Large intestine (tissue), 3 donors: ENCODE results near the gene ITGA7. TPM values are rescaled to one million over a fixed set of nuclear protein-coding genes. Genes with fewer than 3 reads are reported as not detected.
A peak's percentile ranks its signal among the peaks of the same experiment; 100 is the strongest.
"Not testable (repeated sequence)": the region's sequence is repeated elsewhere in the genome, so short reads cannot be mapped to it uniquely, and the experiment has no call there.

ENCODE experiments used
- DNase-seq, 2 donors: peaks; one replicate each; pipeline versions ENCODE4 v3.0.0 to v3.0.0-alpha.2; 2013
- H3K27ac ChIP-seq: one replicate; pipeline ENCODE4 v1.5.1; 2013; ENCODE audit warnings: low read length
- H3K27me3 ChIP-seq: 2 replicates; pipeline ENCODE4 v1.6.1; 2013; ENCODE audit warnings: low read length; ENCODE audit not compliant: control insufficient read depth, insufficient read depth
- H3K36me3 ChIP-seq: 2 replicates; pipeline ENCODE4 v1.6.1; 2013; ENCODE audit warnings: low read length; ENCODE audit not compliant: control insufficient read depth, insufficient read depth
- H3K4me1 ChIP-seq: one replicate; pipeline ENCODE4 v1.6.1; 2013; ENCODE audit warnings: low read length; ENCODE audit not compliant: control insufficient read depth, insufficient read depth
- H3K4me3 ChIP-seq: one replicate; pipeline ENCODE4 v1.5.1; 2013; ENCODE audit warnings: low read length
- H3K9me3 ChIP-seq: one replicate; pipeline ENCODE4 v1.6.1; 2013; ENCODE audit warnings: mild to moderate bottlenecking, low read depth, low read length, moderate library complexity; ENCODE audit not compliant: control insufficient read depth
- WGBS: methylation state at CpG from one replicate; pipeline ENCODE4 v1.1.5; 2013; ENCODE audit warnings: low lambda C conversion rate; ENCODE audit not compliant: insufficient coverage; 5-methylcytosine and 5-hydroxymethylcytosine counted together
- polyA plus RNA-seq: library from polyadenylated mRNA; unstranded; fragments of 120-200 nt; gene quantifications from one replicate; pipeline ENCODE4 v1.2.1, GENCODE V29; 2013

ITGA7 gene
- polyA plus RNA-seq, 1 donor: 29.6 TPM

- H3K27me3 ChIP-seq: no peaks in the 10 kb centered on the region
- H3K4me1 ChIP-seq: peaks cover 35% of the 10 kb centered on the region
- WGBS: no CpG with 5 or more reads among the region's 6 CpGs
- H3K4me3 ChIP-seq: no peak overlapping the region
- H3K36me3 ChIP-seq: no peaks in the 10 kb centered on the region
- no peaks in the 10 kb centered on the region for H3K9me3 ChIP-seq
- H3K27ac ChIP-seq: peak overlapping the region; percentile 90
- DNase-seq: no peak
Observed at GRCh38 chr12:55658212-55658611, 49.5 kb downstream of the ITGA7 start.

DNA sequence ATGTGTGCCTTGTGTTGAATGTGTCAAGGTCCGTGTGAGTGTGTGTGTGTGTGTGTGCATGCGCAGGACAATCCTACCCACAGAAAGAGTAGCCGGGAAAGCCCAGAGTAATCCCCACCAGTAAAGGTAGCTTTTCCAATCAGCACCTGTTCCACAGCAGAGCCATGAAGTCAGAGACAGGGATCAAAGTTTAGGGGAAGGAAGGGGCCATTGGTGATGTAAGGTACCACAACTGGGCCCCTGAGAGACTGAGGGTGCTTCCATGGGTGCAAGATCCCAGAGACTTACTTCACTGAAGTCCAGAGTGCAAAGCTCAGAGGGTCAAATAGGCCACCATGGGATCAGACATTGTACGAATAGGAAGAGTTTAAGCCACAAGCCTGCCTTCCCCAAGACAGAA lies 50.5 kb downstream of the ITGA7 start:
- no peaks in the 10 kb centered on the region for H3K27me3 ChIP-seq
- no peaks in the 10 kb centered on the region for H3K36me3 ChIP-seq
- H3K27ac ChIP-seq: peak overlapping the region; percentile 90
- no CpG with 5 or more reads among the region's 4 CpGs for WGBS
- peaks cover 38% of the 10 kb centered on the region for H3K4me1 ChIP-seq
- H3K4me3 ChIP-seq: no peak overlapping the region
- peak; percentile 92 to 97 for DNase-seq
- no peaks in the 10 kb centered on the region for H3K9me3 ChIP-seq

- Histone ChIP-seq H3K4me3 (no peak overlapping the region), H3K27ac (no peak overlapping the region), H3K4me1 (peaks cover 55% of the 10 kb centered on the region), H3K36me3 (no peaks in the 10 kb centered on the region), H3K9me3 (no peaks in the 10 kb centered on the region), H3K27me3 (no peaks in the 10 kb centered on the region)
- WGBS: 87% methylated on average over 3 of the region's 17 CpGs
- no peak for DNase-seq
Observed at GRCh38 chr12:55654511-55655214, 53.0 kb downstream of the ITGA7 start.

- Histone ChIP-seq H3K36me3 (no peaks in the 10 kb centered on the region), H3K4me1 (peaks cover 41% of the 10 kb centered on the region), H3K9me3 (peaks cover 11% of the 10 kb centered on the region), H3K27me3 (no peaks in the 10 kb centered on the region), H3K4me3 (no peak overlapping the region), H3K27ac (no peak overlapping the region)
- no peak for DNase-seq
- WGBS: no CpG with 5 or more reads among the region's 3 CpGs
Observed at GRCh38 chr12:55653031-55653430, 54.7 kb downstream of the ITGA7 start.

GRCh38 chr12:55652352-55652751 lies 55.4 kb downstream of the ITGA7 start:
- no peak overlapping the region for H3K4me3 ChIP-seq
- peak overlapping the region; percentile 82 for H3K27ac ChIP-seq
- WGBS: no CpG with 5 or more reads among the region's 3 CpGs

GRCh38 chr12:55651299-55651683 lies 56.4 kb downstream of the ITGA7 start:
- no CpG with 5 or more reads among the region's 5 CpGs for WGBS
- DNase-seq: peak in 1 of 2 donors; percentile 57
- no peaks in the 10 kb centered on the region for H3K27me3 ChIP-seq
- H3K27ac ChIP-seq: peak overlapping the region; percentile 82
- H3K36me3 ChIP-seq: no peaks in the 10 kb centered on the region
- H3K4me1 ChIP-seq: peaks cover 24% of the 10 kb centered on the region
- no peak overlapping the region for H3K4me3 ChIP-seq
- peaks cover 14% of the 10 kb centered on the region for H3K9me3 ChIP-seq

More at GRCh38 chr12:55652352-55652751, 55.4 kb downstream of the ITGA7 start:
- Histone ChIP-seq H3K27me3 (no peaks in the 10 kb centered on the region), H3K4me1 (peaks cover 34% of the 10 kb centered on the region), H3K9me3 (peaks cover 11% of the 10 kb centered on the region), H3K36me3 (no peaks in the 10 kb centered on the region)
- DNase-seq: no peak

GRCh38 chr12:55650620-55651298 lies 56.9 kb downstream of the ITGA7 start:
- H3K9me3 ChIP-seq: peaks cover 17% of the 10 kb centered on the region
- 0% methylated on average over 1 of the region's 4 CpGs for WGBS
- not testable (repeated sequence) for H3K36me3 ChIP-seq, H3K4me3 ChIP-seq, H3K27me3 ChIP-seq
- peaks cover 21% of the 10 kb centered on the region for H3K4me1 ChIP-seq
- H3K27ac ChIP-seq: peak overlapping the region; percentile 82
- peak; percentile 74 to 92 for DNase-seq

DNA sequence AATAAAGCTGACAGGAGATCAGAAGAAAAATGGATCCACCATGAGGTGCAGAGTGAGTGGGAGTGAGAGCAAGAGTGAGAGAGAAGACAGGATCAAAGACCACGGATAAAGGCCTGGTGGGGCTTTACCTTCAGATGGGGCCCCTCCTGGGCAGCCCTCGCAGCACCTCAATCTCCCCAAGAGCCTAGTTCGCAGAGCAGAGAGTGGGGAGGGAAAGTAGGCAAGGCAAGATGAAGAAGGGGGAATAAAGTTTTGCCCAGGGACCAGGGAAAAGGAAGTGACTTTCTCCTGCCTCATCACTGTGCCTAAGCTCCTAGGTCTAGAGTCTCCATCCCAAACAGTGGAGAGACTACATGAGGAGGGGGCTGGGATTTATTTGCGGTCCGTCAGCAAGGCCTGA lies 60.7 kb downstream of the ITGA7 start:
- no peak overlapping the region for H3K27ac ChIP-seq
- H3K4me1 ChIP-seq: peaks cover 16% of the 10 kb centered on the region
- no peak for DNase-seq
- no peaks in the 10 kb centered on the region for H3K27me3 ChIP-seq
- no peak overlapping the region for H3K4me3 ChIP-seq
- no peaks in the 10 kb centered on the region for H3K36me3 ChIP-seq
- no CpG with 5 or more reads among the region's 5 CpGs for WGBS
- H3K9me3 ChIP-seq: peaks cover 17% of the 10 kb centered on the region

DNA sequence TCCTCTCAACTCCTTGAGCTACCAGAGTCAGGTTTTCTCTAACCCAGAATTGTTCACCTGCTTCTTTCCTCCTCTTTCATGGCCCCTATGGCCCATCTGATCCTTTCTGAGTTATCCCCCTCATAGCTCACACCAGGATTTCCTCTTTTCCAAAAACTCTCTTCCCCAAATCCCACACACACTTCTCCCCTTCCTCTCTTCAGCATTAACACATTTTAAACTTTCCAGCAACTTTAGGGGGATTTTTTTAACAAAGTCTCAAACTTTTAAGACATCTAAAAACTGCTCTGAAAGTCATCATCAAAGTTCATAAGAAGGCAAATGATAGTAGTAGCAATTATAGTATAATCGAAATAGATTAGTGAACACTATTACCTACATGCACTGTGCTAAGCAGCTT lies 63.1 kb downstream of the ITGA7 start:
- DNase-seq: no peak
- Histone ChIP-seq H3K4me3 (no peak overlapping the region), H3K9me3 (peaks cover 17% of the 10 kb centered on the region), H3K27me3 (no peaks in the 10 kb centered on the region), H3K27ac (no peak overlapping the region), H3K4me1 (no peaks in the 10 kb centered on the region), H3K36me3 (no peaks in the 10 kb centered on the region)
- WGBS: no CpG with 5 or more reads among the region's 1 CpG

DNA sequence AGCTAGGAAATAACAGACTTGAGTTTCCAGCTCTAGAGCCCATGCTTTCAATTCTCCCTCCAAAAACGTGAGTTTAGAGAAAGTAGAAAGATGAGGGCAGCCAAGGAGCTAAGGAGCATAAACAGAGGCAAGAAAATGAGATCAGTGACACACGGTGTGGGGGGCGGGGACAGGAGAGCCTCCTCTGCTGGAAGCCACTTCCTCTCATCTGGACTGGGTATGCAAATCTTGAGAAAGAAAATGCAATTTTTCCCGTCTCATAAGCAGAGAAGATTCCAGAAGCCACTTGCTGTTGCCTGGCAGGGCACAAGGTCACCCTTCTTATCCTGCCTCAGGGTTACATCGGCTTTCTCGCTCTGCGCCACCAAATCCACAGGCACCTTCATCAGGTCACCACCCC lies 65.0 kb downstream of the ITGA7 start:
- Histone ChIP-seq H3K27ac (no peak overlapping the region), H3K36me3 (no peaks in the 10 kb centered on the region), H3K4me1 (no peaks in the 10 kb centered on the region), H3K27me3 (no peaks in the 10 kb centered on the region), H3K9me3 (peaks cover 6% of the 10 kb centered on the region), H3K4me3 (no peak overlapping the region)
- WGBS: no CpG with 5 or more reads among the region's 7 CpGs
- no peak for DNase-seq
